Stimulated activated CD4-positive, alpha-beta T cell treated with anti-CD3 and anti-CD28 coated beads, Interleukin-15, amount 100 ng/mL, for 24 hours (primary cell): Measurements from ENCODE around the gene LGALS9B.
"Not testable (repeated sequence)": the region's sequence is repeated elsewhere in the genome, so short reads cannot be mapped to it uniquely, and the experiment has no call there.

ENCODE experiments used
- DNase-seq: peaks from one replicate; pipeline ENCODE4 v3.0.0-alpha.2; 2020

Gene LGALS9B

DNA sequence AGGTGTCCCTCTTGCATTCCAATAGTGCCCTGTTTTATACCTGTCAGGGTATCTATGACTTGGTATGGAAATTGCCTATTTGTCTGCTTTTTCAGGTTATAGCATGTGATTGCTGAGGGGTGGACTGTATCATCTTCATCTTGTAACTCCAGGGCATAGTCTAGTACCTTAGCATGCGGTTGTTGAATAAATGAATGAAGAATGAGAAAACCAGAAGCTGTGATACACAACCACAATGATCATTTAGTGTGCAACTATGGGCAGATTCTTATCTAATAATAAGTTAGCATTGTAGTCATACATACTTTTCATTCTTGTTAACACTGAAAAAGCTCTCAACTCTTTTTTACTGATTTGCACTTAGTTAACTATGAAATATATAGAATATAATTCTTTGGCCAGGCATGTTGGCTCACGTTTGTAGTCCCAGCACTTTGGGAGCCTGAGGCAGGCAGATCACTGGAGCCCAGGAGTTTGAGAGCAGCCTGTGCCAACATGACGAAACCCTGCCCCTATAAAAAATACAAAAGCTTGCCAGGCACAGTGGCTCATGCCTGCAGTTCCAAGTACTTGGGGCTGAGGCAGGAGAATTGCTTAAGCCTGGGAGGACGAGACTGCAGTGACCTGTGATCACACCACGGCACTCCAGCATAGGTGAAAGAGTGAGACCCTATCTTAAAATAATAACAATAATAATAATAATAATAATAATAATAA is 65.9 kb downstream of the LGALS9B start:
- DNase-seq: not testable (repeated sequence)

DNA sequence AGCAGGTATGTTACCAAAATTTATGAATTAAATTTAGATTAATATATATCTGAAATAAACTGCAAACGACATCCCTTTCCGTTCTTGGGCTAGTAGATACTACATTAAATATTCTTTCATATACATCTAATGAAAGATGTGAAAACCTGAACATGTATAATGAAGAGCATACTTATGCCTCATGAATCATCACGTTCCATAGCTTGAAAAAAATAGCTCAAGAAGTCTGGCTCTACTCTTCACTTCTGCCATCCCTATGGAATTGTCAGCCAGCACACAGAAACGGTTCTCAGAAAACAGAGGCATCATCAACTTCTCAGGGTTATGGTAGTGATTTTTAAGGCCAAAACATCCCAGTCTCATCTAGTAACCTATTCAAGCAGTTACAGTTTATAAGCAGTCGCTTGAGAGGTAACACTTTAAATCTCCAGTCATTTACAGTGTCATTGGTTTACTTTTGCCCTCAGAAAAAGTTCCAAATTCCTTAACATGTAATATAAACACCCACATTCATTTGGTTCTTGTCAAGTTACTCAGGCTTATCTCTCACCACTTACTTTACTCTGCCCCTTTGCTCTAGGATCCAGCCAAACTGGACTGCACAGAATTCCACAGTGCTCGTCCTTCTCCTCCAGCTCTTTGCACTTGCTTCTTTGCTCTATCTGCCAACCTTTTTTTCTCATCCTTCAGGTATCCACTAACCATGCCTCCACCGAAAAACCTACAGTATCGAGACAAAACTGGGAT is 66.6 kb downstream of the LGALS9B start:
- DNase-seq: not testable (repeated sequence)
